Measurements from ENCODE around the gene MON1A. TPM values are rescaled to one million over a fixed set of nuclear protein-coding genes. Genes with fewer than 3 reads are reported as not detected.
"Not testable (repeated sequence)": the region's sequence is repeated elsewhere in the genome, so short reads cannot be mapped to it uniquely, and the experiment has no call there.

Gene MON1A
- total and polyA plus RNA-seq, 4 donors: 7.5 to 11.4 (median 9.2) TPM

DNA sequence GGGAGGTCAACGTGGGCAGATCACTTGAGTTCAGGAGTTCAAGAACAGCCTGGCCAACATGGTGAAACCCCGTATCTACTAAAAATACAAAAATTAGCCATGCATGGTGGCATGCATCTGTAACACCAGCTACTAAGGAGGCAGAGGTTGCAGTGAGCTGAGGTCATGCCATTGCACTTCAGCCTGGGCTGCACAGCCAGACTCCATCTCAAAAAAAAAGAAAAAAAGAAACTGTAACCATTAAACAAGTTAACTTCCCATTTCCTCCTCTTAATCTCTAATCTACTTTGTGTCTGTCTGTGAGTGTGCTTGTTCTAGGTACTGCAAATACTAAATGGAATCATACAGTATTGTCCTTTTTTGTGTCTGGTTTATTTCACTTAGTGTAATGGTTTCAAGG, 13.0 kb upstream of the MON1A start:
- no peak for ATAC-seq (ENCODE audit: low FRiP score)
- intact Hi-C loops (cut with DNase I): no loop called here

GRCh38 chr3:49940667-49941249, 11.1 kb upstream of the MON1A start:
- intact Hi-C loops (cut with DNase I): no loop called here
- no peak for DNase-seq

More for the DNA sequence above, 13.0 kb upstream of the MON1A start:
- no peaks in the 10 kb centered on the region for H3K36me3 ChIP-seq (ENCODE audit: control insufficient read depth in 1 of 2, insufficient read depth in 2 of 2, low read length in 1 of 2)
- WGBS, 2 donors: 64 to 68% methylated on average over 2 of the region's 2 CpGs
- H3K9me3 ChIP-seq (ENCODE audit: control insufficient read depth, low read length): no peaks in the 10 kb centered on the region
- H3K27me3 ChIP-seq (ENCODE audit: control insufficient read depth in 1 of 2, insufficient read depth in 2 of 2, low read length in 1 of 2): no peaks in the 10 kb centered on the region
- no peaks in the 10 kb centered on the region for H3K4me1 ChIP-seq (ENCODE audit: control insufficient read depth in 1 of 2, insufficient read depth in 2 of 2, low read length in 2 of 2)
- no peak for DNase-seq
- H3K4me3 ChIP-seq (ENCODE audit: low read length in 2 of 2): no peak overlapping the region
- H3K27ac ChIP-seq (ENCODE audit: low read depth in 1 of 2, low read length in 2 of 2): no peak overlapping the region

GRCh38 chr3:49939858-49940666, 10.5 kb upstream of the MON1A start, which contains the start of gene RBM6:
Gene RBM6 (plus strand): TSS chr3:49940150. CDS start chr3:49962642, 22,492 bp downstream.
- 0% methylated on average over 71 to 74 of the region's 74 CpGs for WGBS, 2 donors
- ATAC-seq (ENCODE audit: low FRiP score) (peak; percentile 99), DNase-seq (peak; percentile 99)
- Histone ChIP-seq H3K27ac (ENCODE audit: low read depth in 1 of 2, low read length in 2 of 2) (peak within 1 kb of the TSS; percentile 51 to 64), H3K4me1 (ENCODE audit: control insufficient read depth in 1 of 2, insufficient read depth in 2 of 2, low read length in 2 of 2) (no peaks in the 10 kb centered on the region), H3K9me3 (ENCODE audit: control insufficient read depth, low read length) (no peaks in the 10 kb centered on the region), H3K27me3 (ENCODE audit: control insufficient read depth in 1 of 2, insufficient read depth in 2 of 2, low read length in 1 of 2) (no peaks in the 10 kb centered on the region), H3K36me3 (ENCODE audit: control insufficient read depth in 1 of 2, insufficient read depth in 2 of 2, low read length in 1 of 2) (no peaks in the 10 kb centered on the region), H3K4me3 (ENCODE audit: low read length in 2 of 2) (peak within 1 kb of the TSS; percentile 56 to 74)
- intact Hi-C loops (cut with DNase I): no loop called here

More at GRCh38 chr3:49940667-49941249, 11.1 kb upstream of the MON1A start:
- Histone ChIP-seq H3K27ac (ENCODE audit: low read depth in 1 of 2, low read length in 2 of 2) (peak overlapping the region; percentile 51 to 64), H3K4me3 (ENCODE audit: low read length in 2 of 2) (peak overlapping the region; percentile 56 to 74), H3K4me1 (ENCODE audit: control insufficient read depth in 1 of 2, insufficient read depth in 2 of 2, low read length in 2 of 2) (no peaks in the 10 kb centered on the region), H3K9me3 (ENCODE audit: control insufficient read depth, low read length) (no peaks in the 10 kb centered on the region), H3K27me3 (ENCODE audit: control insufficient read depth in 1 of 2, insufficient read depth in 2 of 2, low read length in 1 of 2) (no peaks in the 10 kb centered on the region), H3K36me3 (ENCODE audit: control insufficient read depth in 1 of 2, insufficient read depth in 2 of 2, low read length in 1 of 2) (no peaks in the 10 kb centered on the region)
- 5% methylated on average over 23 of the region's 23 CpGs for WGBS, 2 donors
- no peak for ATAC-seq (ENCODE audit: low FRiP score)

DNA sequence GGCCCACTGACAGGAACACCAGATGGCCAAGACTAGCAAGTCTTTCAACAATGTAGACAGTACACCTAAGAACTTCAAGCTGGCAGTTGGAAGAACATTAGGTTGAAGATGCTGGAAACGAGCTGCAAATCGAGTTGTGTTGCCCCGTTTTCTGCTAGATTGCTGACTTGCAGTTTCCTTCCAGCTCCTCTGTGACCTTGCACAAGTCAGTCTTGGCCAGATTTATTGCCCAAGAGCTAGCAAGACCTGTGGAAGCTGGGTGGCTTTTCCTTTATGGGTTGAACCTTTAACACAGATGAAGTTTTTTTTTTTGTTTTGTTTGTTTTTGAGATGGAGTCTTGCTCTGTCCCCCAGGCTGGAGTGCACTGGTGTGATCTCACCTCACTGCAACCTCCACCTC, 7.5 kb upstream of the MON1A start:
- ATAC-seq (ENCODE audit: low FRiP score) (no peak), DNase-seq (no peak)
- Histone ChIP-seq H3K4me3 (ENCODE audit: low read length in 2 of 2) (no peak overlapping the region), H3K4me1 (ENCODE audit: control insufficient read depth in 1 of 2, insufficient read depth in 2 of 2, low read length in 2 of 2) (no peaks in the 10 kb centered on the region), H3K27ac (ENCODE audit: low read depth in 1 of 2, low read length in 2 of 2) (no peak overlapping the region), H3K36me3 (ENCODE audit: control insufficient read depth in 1 of 2, insufficient read depth in 2 of 2, low read length in 1 of 2) (no peaks in the 10 kb centered on the region), H3K27me3 (ENCODE audit: control insufficient read depth in 1 of 2, insufficient read depth in 2 of 2, low read length in 1 of 2) (no peaks in the 10 kb centered on the region), H3K9me3 (ENCODE audit: control insufficient read depth, low read length) (no peaks in the 10 kb centered on the region)
- intact Hi-C loops (cut with DNase I): no loop called here
- 43 to 46% methylated on average over 3 of the region's 3 CpGs for whole genome bisulfite sequencing, 2 donors

GRCh38 chr3:49932281-49932680, 2.7 kb upstream of the MON1A start:
- 93 to 94% methylated on average over 15 of the region's 15 CpGs for WGBS, 2 donors
- H3K27me3 ChIP-seq (ENCODE audit: control insufficient read depth in 1 of 2, insufficient read depth in 2 of 2, low read length in 1 of 2); H3K4me3 ChIP-seq (ENCODE audit: low read length in 2 of 2); ATAC-seq (ENCODE audit: low FRiP score); intact Hi-C loops (cut with DNase I); H3K36me3 ChIP-seq (ENCODE audit: control insufficient read depth in 1 of 2, insufficient read depth in 2 of 2, low read length in 1 of 2); H3K27ac ChIP-seq (ENCODE audit: low read depth in 1 of 2, low read length in 2 of 2); H3K9me3 ChIP-seq (ENCODE audit: control insufficient read depth, low read length); H3K4me1 ChIP-seq (ENCODE audit: control insufficient read depth in 1 of 2, insufficient read depth in 2 of 2, low read length in 2 of 2): not testable (repeated sequence)
- DNase-seq: peak in 1 of 2 donors; percentile 31

- intact Hi-C loops (cut with DNase I): no loop called here
- Histone ChIP-seq H3K36me3 (ENCODE audit: control insufficient read depth in 1 of 2, insufficient read depth in 2 of 2, low read length in 1 of 2) (no peaks in the 10 kb centered on the region), H3K9me3 (ENCODE audit: control insufficient read depth, low read length) (no peaks in the 10 kb centered on the region), H3K4me1 (ENCODE audit: control insufficient read depth in 1 of 2, insufficient read depth in 2 of 2, low read length in 2 of 2) (no peaks in the 10 kb centered on the region), H3K27ac (ENCODE audit: low read depth in 1 of 2, low read length in 2 of 2) (no peak overlapping the region), H3K27me3 (ENCODE audit: control insufficient read depth in 1 of 2, insufficient read depth in 2 of 2, low read length in 1 of 2) (no peaks in the 10 kb centered on the region), H3K4me3 (ENCODE audit: low read length in 2 of 2) (no peak overlapping the region)
- DNase-seq (peak in 1 of 2 donors; percentile 50), ATAC-seq (ENCODE audit: low FRiP score) (no peak)
- 84 to 93% methylated on average over 1 of the region's 1 CpG for WGBS, 2 donors
Observed at GRCh38 chr3:49930922-49931321, 1.3 kb upstream of the MON1A start.

GRCh38 chr3:49930168-49930690, 618 bp upstream of the MON1A start:
- no peaks in the 10 kb centered on the region for H3K36me3 ChIP-seq (ENCODE audit: control insufficient read depth in 1 of 2, insufficient read depth in 2 of 2, low read length in 1 of 2)
- H3K9me3 ChIP-seq (ENCODE audit: control insufficient read depth, low read length): no peaks in the 10 kb centered on the region
- ATAC-seq (ENCODE audit: low FRiP score): no peak
- no peak overlapping the region for H3K4me3 ChIP-seq (ENCODE audit: low read length in 2 of 2)
- H3K27ac ChIP-seq (ENCODE audit: low read depth in 1 of 2, low read length in 2 of 2): peak overlapping the region; percentile 32 to 83
- no peaks in the 10 kb centered on the region for H3K27me3 ChIP-seq (ENCODE audit: control insufficient read depth in 1 of 2, insufficient read depth in 2 of 2, low read length in 1 of 2)
- intact Hi-C loops (cut with DNase I): no loop called here
- no peak for DNase-seq
- H3K4me1 ChIP-seq (ENCODE audit: control insufficient read depth in 1 of 2, insufficient read depth in 2 of 2, low read length in 2 of 2): no peaks in the 10 kb centered on the region
- WGBS, 2 donors: 33 to 34% methylated on average over 16 of the region's 16 CpGs

DNA sequence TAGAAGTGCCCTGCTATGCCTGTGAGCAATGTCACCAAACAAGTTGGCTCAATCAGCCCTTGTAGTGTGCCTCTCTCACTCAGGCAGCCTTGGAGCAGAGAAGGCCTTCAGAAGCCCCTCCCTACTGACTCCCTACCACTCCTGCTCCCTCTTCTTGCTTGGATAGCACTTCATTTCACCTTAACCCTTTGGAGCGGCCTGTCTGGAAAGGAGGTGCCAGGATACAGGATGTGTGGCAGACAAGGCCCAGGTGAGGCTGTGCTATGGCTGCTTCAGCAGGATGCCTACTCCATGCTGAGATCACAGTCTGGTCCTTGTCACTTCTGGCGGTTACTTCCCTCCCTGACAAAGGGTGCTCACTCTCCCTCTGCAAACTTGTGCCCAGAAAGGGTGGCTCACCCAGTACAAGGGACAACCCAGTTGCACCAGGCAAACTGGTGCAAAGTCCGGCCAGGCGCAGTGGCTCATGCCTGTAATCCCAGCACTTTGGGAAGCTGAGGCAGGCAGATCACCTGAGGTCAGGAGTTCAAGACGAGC, 1.1 kb downstream of the MON1A start:
- Histone ChIP-seq H3K4me1 (ENCODE audit: control insufficient read depth in 1 of 2, insufficient read depth in 2 of 2, low read length in 2 of 2) (no peaks in the 10 kb centered on the region), H3K27me3 (ENCODE audit: control insufficient read depth in 1 of 2, insufficient read depth in 2 of 2, low read length in 1 of 2) (no peaks in the 10 kb centered on the region), H3K4me3 (ENCODE audit: low read length in 2 of 2) (no peak overlapping the region), H3K36me3 (ENCODE audit: control insufficient read depth in 1 of 2, insufficient read depth in 2 of 2, low read length in 1 of 2) (no peaks in the 10 kb centered on the region), H3K9me3 (ENCODE audit: control insufficient read depth, low read length) (no peaks in the 10 kb centered on the region), H3K27ac (ENCODE audit: low read depth in 1 of 2, low read length in 2 of 2) (no peak overlapping the region)
- intact Hi-C loops (cut with DNase I): no loop called here
- WGBS, 2 donors: 82 to 84% methylated on average over 5 of the region's 5 CpGs
- ATAC-seq (ENCODE audit: low FRiP score) (no peak), DNase-seq (peak in 1 of 2 donors; percentile 63)

Data from aorta (tissue), 5 donors.